GM12874 (cell line): ENCODE results near the gene CABLES1.
A peak's percentile ranks its signal among the peaks of the same experiment; 100 is the strongest.

Source experiments
- TF ChIP-seq, protein P1 (sequence below): IDR thresholded peaks from 2 replicates; pipeline ENCODE4 v1.5.1; 2011; ENCODE audit warnings: low read depth, mild to moderate bottlenecking, control low read depth, low read length, moderate library complexity; ENCODE audit not compliant: insufficient read depth

The CABLES1 gene

DNA sequence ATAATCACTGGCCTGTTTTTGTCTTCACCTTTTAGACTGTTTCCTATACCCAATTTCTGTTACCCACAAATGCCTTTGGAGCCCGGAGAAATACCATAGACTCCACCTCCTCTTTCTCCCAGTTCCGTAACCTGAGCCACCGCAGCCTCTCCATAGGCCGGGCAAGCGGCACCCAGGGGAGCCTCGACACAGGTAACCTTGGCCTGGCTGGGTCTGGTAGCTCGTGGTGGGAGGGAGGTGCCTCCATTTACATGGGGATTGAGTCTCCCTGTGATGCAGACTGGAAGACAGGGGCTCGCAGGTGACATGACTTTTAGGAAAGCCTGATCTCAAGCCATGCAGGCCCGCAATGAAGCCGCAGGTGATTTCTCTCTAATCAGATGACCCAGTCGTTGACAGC is 100.6 kb downstream of the CABLES1 start:
- TF ChIP-seq, protein P1, sequence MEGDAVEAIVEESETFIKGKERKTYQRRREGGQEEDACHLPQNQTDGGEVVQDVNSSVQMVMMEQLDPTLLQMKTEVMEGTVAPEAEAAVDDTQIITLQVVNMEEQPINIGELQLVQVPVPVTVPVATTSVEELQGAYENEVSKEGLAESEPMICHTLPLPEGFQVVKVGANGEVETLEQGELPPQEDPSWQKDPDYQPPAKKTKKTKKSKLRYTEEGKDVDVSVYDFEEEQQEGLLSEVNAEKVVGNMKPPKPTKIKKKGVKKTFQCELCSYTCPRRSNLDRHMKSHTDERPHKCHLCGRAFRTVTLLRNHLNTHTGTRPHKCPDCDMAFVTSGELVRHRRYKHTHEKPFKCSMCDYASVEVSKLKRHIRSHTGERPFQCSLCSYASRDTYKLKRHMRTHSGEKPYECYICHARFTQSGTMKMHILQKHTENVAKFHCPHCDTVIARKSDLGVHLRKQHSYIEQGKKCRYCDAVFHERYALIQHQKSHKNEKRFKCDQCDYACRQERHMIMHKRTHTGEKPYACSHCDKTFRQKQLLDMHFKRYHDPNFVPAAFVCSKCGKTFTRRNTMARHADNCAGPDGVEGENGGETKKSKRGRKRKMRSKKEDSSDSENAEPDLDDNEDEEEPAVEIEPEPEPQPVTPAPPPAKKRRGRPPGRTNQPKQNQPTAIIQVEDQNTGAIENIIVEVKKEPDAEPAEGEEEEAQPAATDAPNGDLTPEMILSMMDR, result no peak

DNA sequence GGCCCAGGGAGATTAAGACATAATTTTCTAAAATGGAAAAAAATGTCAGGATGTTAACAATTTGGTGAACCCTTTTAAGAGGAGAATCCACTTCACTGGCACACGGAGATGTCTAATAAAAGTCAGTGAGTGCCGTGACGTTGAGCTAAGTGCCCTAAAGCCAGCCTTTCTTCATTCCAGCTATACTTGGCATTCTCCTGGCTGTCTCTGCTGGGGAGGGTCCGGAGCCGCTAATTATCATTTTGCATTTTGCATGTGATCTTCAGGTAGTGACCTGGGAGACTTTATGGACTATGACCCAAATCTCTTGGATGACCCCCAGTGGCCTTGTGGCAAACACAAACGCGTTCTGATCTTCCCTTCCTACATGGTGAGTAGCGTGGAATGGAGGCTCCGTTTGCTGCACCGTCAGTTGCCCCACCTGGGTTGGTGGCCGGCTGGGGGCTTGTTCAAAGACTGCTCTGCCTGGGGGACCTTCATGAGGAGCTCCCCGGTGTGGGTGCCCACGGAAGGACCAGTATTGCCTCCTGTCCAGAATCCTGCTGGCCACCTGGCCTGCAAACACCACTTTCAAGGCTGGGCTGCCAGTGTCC is 101.7 kb downstream of the CABLES1 start:
- TF ChIP-seq, protein P1, result no peak

DNA sequence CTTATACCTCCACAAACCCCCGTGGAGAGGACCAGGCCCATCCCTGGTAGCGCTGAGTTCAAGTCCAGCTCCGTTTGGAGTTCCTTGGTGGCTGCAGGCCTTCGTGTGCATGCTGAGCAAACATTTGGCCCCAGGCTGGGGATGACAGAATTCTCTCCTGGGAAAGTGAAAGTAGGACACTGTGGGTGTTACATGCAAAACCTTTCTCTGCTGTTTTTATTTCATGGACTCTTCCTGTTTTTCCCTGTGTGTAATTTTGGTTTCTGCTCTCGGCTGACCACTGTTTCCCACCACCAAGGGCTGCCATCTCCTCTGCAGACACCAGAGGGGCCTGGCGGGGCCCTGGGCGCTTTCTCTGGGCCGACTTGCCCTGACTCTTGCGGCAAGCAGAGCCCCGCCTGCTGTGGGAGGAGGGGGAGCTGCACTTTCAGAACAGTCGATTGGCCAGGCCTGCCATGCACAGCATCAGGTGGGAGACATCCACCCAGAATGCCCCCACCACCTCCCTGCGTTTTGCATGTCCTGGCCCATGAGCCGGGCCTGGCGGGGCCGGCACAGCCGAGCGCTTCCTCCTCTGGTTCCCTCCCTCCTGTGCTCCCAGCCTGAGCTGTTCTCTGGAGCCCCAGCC is 102.4 kb downstream of the CABLES1 start:
- TF ChIP-seq, protein P1, result peak; percentile 53

DNA sequence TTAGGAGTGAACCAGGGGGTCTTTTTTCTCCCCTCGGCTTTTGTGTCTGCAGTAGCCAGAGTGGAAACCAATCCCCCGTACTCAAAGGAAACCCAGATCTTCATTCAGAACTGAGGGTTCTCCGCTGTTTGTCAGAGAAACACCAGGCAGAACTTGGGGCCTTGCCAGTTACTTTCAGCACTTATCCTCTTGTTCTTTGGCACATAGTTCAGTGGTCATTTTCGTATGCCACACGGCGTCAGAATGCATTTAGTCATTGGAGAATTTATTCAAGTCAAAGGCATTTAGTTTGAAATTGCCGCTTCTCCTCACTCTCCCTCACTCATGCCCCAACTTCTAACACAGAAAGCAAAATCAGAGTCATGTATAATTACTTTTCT is 102.9 kb downstream of the CABLES1 start:
- TF ChIP-seq, protein P1, result no peak

DNA sequence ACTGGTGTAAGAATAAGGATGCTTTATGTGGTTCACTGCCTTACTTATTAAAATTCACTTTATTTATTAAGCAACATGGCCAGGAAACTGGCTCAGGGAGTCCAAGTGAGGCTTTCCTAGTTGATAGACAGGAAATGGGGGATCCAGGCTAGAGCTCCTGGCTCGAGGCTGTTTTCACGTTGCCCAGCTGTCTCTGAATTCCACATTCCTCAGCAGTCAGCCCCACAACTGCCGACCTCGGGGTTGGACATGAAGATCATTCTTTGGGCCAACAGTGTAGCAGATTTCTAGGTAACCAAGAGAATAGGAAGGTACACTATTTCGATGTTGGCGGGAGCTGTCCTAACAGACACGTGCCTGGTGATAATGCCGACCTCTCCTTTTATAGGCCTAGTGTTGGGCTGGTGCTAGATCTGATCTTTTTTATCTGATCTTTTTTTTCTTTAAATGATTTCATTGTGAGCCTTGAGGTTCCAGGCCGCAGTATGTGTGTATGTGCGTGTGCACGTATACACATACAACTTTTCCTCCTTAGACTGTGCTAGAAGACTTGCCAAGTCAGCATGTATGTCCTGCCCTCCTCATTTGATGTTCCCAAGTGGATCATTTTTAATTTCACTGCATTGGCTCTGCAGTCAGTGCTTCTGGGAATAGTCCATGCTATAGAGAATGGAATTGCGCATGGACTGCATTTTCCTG is 103.5 kb downstream of the CABLES1 start:
- TF ChIP-seq, protein P1, result no peak

DNA sequence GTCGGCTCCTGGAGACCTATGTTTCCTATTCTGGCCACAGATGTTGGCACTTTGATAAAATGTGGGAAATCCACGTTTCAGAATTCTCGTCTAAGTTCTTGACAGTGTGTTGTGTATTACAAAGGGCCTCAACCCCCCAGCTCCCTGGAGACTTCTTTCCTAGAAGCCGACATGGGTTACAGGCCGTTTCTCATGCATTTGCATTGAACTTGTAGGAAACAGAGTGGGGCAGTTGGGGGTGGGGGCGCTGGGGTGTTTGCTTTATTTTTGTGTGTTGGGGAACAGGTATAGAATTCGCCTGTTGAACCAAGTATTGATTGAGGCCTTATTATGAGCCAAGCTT is 104.0 kb downstream of the CABLES1 start:
- TF ChIP-seq, protein P1, result no peak

DNA sequence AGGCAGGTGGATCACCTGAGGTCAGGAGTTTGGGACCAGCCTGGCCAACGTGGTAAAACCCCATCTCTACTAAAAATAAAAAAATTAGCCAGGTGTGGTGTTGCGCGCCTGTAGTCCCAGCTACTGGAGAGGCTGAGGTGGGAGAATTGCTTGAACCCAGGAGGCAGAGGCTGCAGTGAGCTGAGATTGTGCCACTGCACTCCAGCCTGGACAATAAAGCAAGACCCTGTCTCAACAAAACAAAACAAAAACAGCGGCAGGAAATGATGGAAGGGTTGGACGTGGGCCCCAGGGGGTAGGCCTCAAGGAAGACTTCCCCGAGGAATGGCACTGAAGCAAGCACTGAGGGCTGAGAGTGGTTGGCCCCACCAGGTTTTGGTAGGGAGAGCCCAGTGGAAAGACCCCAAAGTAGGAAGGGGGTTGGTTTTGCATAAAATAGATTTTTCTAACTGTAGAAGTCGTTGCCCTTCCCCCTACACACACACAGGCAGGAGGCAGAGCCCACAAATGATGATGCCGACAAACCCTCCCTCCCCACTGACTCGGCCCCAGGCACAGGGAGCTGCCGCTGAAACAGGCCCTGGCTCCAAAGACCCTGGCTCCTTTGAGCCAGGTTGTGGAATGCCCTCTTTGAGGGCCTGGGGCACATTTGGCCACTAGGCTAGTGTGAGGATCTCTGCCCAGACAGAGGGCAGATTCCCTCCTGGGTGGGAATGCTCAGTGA is 104.8 kb downstream of the CABLES1 start:
- TF ChIP-seq, protein P1, result no peak
